Left ventricle myocardium inferior (tissue), 1 donor: ENCODE data around the gene GGA2. TPM values are rescaled to one million over a fixed set of nuclear protein-coding genes. Genes with fewer than 3 reads are reported as not detected.

ENCODE experiments used
- DNase-seq: peaks from one replicate; pipeline ENCODE4 v3.0.0-alpha.2; 2020
- H3K27ac ChIP-seq: fragments of 200-600 bp; replicated peaks from 2 replicates; pipeline ENCODE4 v1.8.0; 2021
- H3K27me3 ChIP-seq: fragments of 200-600 bp; 2 replicates; pipeline ENCODE4 v1.8.0; 2021; ENCODE audit warnings: low read depth
- H3K36me3 ChIP-seq: fragments of 200-600 bp; 2 replicates; pipeline ENCODE4 v1.8.0; 2021
- H3K4me1 ChIP-seq: fragments of 200-600 bp; 2 replicates; pipeline ENCODE4 v1.8.0; 2021
- H3K4me3 ChIP-seq: fragments of 200-600 bp; 2 replicates; pipeline ENCODE4 v1.8.0; 2021; ENCODE audit warnings: mild to moderate bottlenecking, moderate library complexity
- H3K9me3 ChIP-seq: fragments of 200-600 bp; replicated peaks from 2 replicates; pipeline ENCODE4 v1.8.0; 2021
- CTCF ChIP-seq: fragments of 200-600 bp; IDR thresholded peaks from 2 replicates; pipeline ENCODE4 v1.8.0; 2021; ENCODE audit warnings: antibody characterized with exemption, mild to moderate bottlenecking, borderline replicate concordance
- intact Hi-C: fragments of 100-400 bp; cut with micrococcal nuclease; formaldehyde crosslinking; loops from one replicate; pipeline ENCODE4 v1.11.0; 2022
- long read RNA-seq: library from polyadenylated mRNA; unstranded; transcript quantifications from one replicate; pipeline ENCODE4 v2.0.0, GENCODE V29; 2021
- total RNA-seq: library from RNA; stranded (reverse); fragmentation: NEBNext Ultra II Directional; extraction: Animal tissue kit (Norgen Biotek cat#: 25700); gene quantifications from one replicate; pipeline ENCODE4 v1.2.1, GENCODE V29; 2021
- donor health status: DM: no; HTN: yes; CAD: no; lungs with severe emphysema.

GGA2 gene
- 59.4 TPM for total RNA-seq
- long read RNA-seq, full-length matches to known transcripts: 86 of 111 reads
- long read RNA-seq, partial matches to known transcripts: 13 of 111 reads
- long read RNA-seq, other reads (novel, unspliced or antisense): 12 of 111 reads

GRCh38 chr16:23510164-23510914 lies at the start of gene GGA2:
Gene GGA2, minus strand, starts transcription at chr16:23510494. Its CDS starts 83 bp downstream, at chr16:23510411.
- H3K27me3 ChIP-seq: no peaks in the 10 kb centered on the region
- intact Hi-C loops: loop anchor here (10.0 kb wide), 1 partner anchor 56 kb away; the partner anchor contains the start of gene COG7
- DNase-seq: peak; percentile 86
- H3K4me3 ChIP-seq: peak within 1 kb of the TSS; percentile 99
- H3K36me3 ChIP-seq: no peaks in the 10 kb centered on the region
- peak within 1 kb of the TSS; percentile 92 for H3K27ac ChIP-seq
- TF ChIP-seq CTCF: peak; percentile 8
- peaks cover 59% of the 10 kb centered on the region for H3K4me1 ChIP-seq
- no peaks in the 10 kb centered on the region for H3K9me3 ChIP-seq

GRCh38 chr16:23557779-23558702 lies 47.7 kb upstream of the GGA2 start:
- Histone ChIP-seq H3K4me3 (peak overlapping the region; percentile 95), H3K4me1 (peaks cover 50% of the 10 kb centered on the region), H3K27ac (peak overlapping the region; percentile 93), H3K9me3 (no peaks in the 10 kb centered on the region), H3K27me3 (no peaks in the 10 kb centered on the region), H3K36me3 (peaks cover 41% of the 10 kb centered on the region)
- no peak for DNase-seq
- intact Hi-C loops: no loop called here
- TF ChIP-seq CTCF: no peak

GRCh38 chr16:23556881-23557778 lies 46.8 kb upstream of the GGA2 start, which contains the start of the genes EARS2 and UBFD1:
Gene EARS2, minus strand, starts transcription at chr16:23557350. Its CDS starts 7 bp downstream, at chr16:23557343.
Gene UBFD1, plus strand, starts transcription at chr16:23557727. Its CDS starts 16 bp downstream, at chr16:23557743.
- intact Hi-C loops: no loop called here
- peak; percentile 98 for DNase-seq
- H3K36me3 ChIP-seq: peaks cover 40% of the 10 kb centered on the region

GRCh38 chr16:23554536-23554935 lies 44.2 kb upstream of the GGA2 start:
- Histone ChIP-seq H3K36me3 (peaks cover 40% of the 10 kb centered on the region), H3K27ac (no peak overlapping the region), H3K27me3 (no peaks in the 10 kb centered on the region), H3K9me3 (no peaks in the 10 kb centered on the region), H3K4me1 (peaks cover 29% of the 10 kb centered on the region), H3K4me3 (no peak overlapping the region)
- intact Hi-C loops: no loop called here
- TF ChIP-seq CTCF: no peak
- no peak for DNase-seq

More at GRCh38 chr16:23556881-23557778, 46.8 kb upstream of the GGA2 start, which contains the start of the genes EARS2 and UBFD1:
- H3K4me1 ChIP-seq: peaks cover 50% of the 10 kb centered on the region
- no peaks in the 10 kb centered on the region for H3K27me3 ChIP-seq
- TF ChIP-seq CTCF: peak; percentile 98
- peak within 1 kb of the TSS; percentile 95 for H3K4me3 ChIP-seq
- H3K9me3 ChIP-seq: no peaks in the 10 kb centered on the region
- peak within 1 kb of the TSS; percentile 93 for H3K27ac ChIP-seq
